DMS 273 treated with DMSO at 0.1 percent for 48 hours (cell line): ENCODE measurements around the gene CAPRIN2.
A peak's percentile ranks its signal among the peaks of the same experiment; 100 is the strongest.

Experiments
- DNase-seq: peaks from one replicate; lab custom pipeline; 2025; lab: John Stamatoyannopoulos, UW

CAPRIN2 gene

DNA sequence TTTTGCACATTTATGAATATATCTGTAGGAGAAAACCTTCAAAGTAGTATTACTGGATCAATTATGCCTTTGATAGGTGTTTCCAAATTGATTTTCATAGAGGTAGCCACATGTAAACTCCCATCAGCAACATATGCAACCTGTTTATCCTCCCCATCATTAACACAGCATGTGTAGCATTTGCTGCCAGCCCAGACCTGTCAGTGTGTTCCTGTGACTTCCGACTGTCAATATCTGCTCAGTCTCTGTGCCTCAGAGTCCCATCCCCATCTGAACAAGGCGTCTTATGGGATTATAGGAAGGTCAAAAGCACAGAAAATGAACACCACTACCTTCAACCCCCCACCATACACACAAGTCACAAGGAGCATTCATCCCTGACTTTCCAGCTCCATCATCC lies 9.5 kb upstream of the CAPRIN2 start:
- DNase-seq: no peak

DNA sequence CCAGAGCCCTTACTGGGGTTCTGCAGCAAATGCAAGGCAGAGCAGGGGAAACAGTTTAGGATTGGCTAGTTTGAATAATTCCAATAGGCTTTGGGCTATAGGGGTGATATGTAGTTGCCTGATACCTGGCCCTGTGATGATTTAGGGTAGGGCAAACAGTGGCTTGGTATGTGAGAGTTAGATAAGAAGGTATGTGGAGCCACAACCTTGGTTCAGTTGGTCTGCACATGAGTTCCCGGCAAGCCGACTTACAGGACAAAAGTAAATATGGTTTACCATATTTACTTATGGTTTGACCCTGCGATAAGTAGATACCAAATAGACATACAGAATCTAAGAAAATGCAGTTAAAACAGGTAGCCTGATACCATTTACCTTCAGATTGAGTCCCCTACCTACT lies 8.3 kb upstream of the CAPRIN2 start:
- no peak for DNase-seq

DNA sequence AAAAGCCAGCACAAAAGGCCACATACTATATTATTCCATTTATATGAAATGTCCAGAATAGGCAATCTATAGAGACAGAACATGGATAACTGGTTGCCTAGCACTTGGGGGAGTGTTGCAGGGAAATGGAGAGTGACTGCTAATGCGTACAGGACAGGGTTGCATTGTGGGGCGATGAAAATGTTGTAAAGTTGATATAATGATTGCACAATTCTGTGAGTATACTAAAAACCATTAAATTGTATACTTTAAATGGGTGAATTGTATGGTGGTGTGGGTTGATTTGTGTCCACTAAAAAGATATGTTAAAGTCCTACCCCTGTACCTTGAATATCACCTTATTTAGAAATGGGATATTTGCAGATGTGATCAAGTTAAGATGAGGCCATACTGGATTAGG lies 7.0 kb upstream of the CAPRIN2 start:
- DNase-seq: no peak

DNA sequence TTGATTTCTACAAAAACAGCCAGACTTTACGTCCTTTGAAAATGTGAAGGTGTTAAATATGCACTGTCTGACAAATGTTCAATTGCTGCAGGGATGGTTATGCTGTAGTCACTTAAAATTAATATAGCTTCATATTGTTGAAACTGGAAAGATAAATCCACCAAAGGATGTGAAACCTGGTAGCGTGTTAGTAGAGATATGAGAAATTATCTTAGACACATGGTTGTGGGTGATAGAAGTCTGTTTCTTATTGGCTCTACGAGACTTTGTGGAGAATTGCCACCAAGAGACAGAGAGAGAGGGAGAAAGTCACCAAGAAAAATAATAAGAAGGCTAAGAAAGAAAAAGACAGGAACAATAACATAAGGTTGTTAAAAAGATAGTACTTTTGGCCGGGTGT lies 2.6 kb upstream of the CAPRIN2 start:
- no peak for DNase-seq

DNA sequence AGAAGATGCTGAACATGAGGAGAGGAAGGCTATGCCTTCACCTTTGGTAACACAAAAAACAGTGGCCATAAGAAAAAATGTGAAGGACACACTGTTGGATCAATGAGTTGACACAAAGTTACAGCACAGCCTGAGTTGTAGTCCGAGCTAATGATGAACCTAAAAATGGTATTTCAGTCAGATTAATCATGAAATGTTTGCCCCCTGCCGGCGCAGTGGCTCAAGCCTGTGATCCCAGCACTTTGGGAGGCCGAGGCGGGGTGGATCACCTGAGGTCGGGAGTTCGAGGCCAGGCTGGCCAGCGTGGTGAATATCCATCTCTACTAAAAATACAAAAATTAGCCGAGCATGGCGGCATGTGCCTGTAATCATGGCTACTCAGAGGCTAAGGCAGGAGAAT lies 1.3 kb upstream of the CAPRIN2 start:
- DNase-seq: no peak

DNA sequence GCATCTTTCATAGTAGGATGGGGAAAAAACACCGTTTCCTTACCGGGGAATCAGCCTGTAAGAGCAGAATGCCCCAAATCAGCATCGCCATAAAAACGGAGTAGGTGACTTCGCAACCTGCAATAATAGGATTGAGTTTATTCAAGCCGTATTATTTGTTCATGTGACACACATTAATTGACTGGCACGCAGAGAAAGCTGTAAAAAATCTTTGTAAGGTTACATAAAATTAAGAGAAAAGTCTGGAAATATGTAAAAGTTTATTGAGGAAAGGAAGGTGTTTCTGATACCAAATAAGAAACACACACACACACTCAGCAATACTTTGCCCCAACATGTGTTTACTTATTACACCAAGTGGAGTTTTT lies 628 bp upstream of the CAPRIN2 start:
- DNase-seq: no peak

DNA sequence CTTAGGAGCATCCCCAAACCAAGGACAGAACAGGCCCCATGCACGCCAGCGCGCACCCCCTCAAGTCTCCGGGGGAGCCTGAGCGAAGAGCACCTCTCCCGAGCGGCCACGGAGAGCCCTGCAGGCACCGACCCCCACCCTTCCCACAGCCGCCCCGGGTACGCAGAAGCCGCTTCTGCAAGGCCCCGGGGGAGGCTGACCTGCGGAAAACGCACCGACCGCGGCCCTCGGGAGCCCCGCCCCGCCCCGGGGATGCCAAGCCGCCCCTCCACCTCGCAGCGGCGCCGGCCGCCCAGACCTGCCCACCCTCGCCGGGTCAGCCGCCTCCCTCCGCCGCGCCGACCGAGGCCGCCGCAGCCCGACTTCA lies 385 bp downstream of the CAPRIN2 start:
- DNase-seq: no peak

DNA sequence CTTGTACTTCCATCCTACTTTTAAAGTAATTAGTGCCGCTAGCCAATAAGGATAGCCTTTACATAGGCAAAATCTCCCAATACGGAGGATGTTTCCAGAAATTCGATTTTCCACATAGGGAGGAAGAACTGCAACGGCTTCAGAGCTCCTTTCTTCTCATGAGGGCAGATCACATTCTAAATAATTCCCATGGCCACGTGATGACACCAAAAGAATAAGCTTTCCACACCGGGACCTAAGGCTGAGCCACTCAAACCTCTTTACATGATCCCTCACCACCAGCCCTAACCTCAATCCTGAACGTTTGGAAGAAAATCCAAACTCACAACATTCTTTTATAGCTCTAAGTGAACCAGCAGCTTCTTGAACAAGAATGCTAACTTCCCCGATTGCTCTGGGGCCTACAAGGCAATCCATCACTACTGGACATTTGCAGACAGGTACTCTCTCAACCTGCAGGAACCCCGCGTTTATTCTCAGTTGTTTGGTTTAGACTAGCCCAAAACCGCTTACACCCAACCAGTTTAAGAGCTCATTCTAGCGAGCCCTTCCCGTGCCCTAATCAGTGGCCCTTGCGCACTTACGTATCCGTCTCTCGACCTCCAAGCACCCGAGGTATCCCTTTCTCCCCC lies 884 bp downstream of the CAPRIN2 start:
- DNase-seq: no peak

DNA sequence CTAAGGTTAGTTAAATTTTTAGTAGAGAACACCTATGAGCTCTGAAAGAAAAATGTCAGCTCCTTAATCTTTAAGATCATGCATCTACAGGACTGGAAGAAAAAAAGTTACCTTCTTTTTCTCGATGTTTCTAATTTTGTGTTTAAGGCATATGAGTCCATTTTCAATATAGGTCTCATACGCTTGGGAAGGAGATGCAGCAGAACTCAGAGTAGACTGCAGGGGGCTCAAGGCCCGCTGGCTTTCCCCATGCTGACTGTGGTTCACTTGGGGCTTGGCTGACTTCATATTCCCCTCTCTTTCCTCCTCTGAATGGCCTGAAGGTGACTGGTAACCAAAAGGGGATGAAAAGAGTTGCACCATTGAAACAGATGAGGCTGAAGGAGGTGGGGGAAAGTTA lies 1.5 kb downstream of the CAPRIN2 start:
- peak; percentile 1 for DNase-seq

DNA sequence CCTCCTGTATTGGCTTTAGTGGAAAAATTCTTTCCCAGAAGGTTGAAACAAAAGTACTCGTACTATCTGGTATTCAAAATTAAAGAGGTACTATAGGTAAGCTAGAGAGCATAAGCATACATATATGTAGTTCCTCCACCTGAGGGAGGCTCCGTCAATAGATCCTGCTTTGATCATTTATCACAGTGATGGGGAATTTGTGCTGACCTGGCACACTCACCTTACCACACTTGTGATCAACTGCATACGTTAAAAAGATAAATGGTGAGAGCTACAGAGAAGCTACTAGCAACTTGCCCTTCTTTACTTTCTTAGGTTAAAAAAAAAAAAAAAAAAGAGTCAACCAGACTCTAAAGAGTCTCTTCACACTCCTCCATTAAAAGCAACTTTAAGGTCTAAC lies 2.5 kb downstream of the CAPRIN2 start:
- DNase-seq: no peak

DNA sequence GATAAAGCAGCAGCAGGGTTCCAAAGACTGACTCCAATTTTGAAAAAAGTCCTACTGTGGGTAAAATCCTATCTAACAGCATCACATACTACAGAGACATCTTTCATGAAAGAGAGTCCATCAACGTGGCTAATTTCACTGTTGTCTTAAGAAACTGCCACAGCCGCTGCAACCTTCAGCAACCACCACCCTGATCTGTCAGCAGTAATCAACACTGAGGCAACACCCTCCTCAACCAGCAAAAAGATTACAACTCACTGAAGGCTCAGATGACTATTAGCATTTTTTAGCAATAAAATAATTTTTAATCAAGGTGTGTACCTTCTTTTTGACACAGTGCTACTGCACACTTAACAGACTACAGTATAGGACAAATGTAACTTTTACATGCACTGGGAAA lies 6.6 kb downstream of the CAPRIN2 start:
- DNase-seq: no peak

DNA sequence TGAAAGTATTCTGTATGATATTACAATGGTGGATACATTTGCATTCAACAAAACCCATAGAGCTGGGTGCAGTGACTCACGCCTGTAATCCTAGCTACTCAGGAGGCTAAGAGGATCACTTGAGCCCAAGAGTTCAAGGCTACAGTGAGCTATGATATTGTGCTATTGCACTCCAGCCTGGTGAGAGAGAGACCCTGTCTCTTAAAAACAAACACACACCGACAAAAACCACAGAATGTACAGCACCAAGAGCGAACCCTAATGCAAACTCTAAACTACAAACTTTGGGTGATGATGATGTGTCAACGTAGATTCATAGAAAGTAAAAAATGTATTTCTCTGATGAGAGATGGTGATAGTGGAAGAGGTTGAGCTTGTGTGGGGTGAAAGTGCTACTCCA lies 8.6 kb downstream of the CAPRIN2 start:
- no peak for DNase-seq

DNA sequence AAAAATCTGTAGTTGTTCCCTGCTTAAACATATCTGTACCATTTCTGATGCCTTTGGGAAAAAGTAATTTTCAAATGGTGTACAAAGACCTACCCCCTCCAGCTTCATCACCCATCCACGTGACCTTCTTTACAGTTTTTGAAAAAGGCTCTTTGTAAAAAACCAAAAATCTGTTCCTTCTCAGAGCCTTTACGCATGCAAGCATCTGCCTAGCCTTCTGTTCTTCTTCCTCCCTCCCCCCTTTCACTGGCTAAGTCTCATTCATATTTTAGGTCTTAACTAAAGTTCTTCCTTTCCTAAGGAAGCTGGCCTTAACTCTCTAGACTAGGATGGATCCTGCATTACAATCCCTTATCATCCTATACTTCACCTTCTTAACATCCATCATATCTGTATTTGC lies 10.4 kb downstream of the CAPRIN2 start:
- DNase-seq: no peak

DNA sequence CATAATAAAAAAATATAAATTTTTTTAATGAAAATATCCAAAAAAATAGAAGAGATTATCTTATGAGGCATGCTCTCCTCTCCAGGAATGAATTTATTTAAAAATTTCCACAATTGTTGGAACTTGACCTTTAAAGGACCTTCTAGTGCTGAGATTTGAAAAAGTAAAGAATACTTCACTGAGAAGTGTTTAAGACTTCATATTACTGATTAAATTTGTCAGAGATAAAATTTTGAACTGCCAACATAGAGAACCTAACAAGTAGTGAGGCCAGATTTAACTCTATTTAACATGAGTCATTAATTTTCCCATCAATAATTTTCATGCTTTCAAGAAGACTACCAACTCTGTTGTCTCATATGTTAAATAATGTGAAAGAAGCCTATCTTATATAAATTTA lies 14.5 kb downstream of the CAPRIN2 start:
- DNase-seq: no peak

DNA sequence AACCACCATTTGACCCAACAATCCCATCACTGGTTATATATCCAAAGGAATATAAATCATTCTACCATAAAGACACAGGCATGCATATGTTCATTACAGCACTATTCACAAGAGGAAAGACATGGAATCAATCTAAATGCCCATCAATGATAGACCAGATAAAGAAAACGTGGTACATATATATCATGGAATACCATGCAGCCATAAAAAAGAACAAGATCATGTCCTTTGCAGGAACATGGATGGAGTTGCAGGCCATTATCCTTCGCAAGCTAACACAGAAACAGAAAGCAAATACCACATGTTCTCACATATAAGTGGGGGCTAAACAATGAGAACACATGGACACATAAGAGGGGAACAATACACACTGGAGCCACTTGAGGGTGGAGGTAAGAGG lies 15.7 kb downstream of the CAPRIN2 start:
- no peak for DNase-seq

DNA sequence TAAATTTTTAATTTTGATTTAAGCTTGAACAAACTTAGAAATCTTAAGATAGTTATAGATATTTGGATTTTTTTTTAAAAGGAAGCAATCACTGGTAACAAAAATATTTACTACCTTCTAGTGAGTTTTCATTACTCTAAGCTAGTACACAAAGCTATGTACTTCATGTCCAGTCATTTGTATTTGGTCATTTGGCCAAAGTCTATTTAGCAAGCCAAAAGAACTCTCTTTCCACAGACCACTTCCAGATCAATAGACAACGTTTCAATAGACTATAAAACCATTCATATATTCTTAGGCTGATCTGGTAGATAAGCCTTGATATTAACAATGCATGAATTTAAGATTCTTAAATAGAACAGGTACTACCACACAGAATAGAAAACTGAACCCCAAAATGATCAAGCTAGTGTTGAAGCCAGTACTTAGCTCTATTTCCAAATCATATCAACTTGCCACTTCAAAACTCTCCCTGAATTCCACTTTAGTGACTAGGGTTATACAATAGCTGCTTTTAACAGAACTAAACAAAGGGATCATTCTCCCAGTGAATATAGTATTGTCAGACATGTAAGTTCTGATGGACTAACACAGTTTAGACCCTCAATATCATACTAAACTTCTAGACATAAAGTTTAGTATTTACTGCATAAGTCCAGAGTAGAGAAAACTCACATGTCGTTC lies 21.7 kb downstream of the CAPRIN2 start:
- no peak for DNase-seq

DNA sequence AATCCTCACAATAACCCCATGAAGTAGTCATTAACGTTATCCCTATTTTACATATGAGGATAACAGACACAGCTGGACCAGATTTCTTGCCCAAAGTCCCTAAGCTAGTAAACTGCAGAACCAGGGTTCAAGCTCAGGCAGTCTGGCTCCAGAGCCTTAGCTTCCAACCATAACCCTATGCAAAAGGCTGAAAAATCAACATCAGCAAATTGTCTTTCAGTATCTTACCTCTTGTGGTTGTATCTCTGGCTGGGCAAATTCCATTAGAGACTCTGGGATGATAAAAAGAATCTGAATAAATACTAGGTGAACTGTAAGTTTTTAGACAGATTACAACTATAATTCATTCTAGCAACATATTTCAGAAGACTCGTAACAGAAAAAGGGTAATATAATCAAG lies 24.7 kb downstream of the CAPRIN2 start:
- no peak for DNase-seq

DNA sequence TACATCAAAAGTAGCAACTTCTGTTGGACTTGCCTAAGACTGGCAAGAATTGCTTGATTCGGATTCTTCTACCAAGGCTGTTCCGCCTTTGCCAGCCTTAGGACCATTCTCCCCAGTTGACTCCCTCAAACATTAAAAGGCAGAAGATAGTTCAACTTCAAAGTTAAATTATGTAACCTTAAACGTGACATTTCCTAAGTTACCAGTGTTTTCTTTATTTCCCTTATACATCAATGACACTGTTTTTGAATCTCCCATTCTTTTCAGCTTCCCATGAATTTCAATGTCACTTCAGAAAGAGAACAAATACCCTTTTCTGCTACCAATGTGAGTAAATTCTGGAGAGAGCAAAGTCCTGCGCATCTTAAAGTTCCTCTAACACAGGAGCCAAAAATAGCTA lies 25.2 kb downstream of the CAPRIN2 start:
- DNase-seq: no peak

DNA sequence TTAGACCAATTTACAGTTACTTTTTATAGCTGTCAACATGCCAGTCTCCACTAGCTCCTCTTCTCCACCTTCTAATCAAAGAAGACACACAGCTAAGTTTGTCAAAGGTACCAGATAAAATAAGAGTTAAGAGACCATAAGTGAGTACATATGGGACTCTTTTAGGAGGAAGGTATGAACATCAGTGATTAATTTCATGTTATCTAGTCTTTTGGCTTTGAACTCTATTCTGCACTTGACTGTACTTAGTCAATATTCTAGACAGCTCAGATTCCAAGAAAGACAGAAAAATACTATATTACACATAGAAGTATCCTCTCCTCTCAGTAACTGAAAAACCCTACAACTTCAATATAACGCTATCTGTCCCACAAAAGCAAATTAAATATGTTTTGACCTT lies 28.1 kb downstream of the CAPRIN2 start:
- no peak for DNase-seq

DNA sequence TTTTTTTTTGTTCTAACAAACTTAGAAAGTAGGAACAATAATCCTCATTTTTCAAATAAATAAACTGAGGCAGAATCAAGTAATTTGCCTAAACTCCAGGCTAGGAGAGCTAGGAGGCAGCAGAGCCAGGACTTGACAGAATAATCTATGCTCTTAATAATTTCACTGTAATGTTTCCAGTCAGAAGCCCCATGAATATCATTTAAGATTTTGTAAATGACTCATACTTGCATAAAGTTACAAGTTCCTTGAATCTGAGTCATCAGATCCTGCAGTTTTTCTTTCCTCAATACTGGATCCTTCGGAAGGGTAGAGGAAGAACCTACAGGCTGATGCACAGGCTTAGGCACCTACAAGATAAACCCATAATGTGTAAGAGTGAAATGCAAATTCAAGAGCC lies 29.0 kb downstream of the CAPRIN2 start:
- no peak for DNase-seq

DNA sequence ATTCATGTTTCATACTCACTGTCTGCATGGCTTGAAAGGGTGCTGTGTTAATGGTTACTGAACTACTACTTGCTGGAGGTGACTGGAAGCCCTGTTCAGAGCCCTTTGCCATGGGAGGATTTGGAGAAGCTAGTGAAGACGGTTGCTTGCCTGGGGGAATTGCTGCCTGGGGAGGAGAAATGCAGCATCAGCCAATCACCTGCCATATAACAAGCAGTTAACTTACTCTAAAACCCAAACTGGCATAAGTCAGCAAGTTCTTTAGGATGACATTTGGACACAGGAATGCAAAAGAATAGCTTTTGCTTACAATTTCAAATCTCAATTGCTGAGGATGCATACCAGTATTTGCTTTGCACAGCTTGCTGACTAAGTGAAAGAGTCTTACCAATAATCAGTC lies 35.7 kb downstream of the CAPRIN2 start:
- no peak for DNase-seq

DNA sequence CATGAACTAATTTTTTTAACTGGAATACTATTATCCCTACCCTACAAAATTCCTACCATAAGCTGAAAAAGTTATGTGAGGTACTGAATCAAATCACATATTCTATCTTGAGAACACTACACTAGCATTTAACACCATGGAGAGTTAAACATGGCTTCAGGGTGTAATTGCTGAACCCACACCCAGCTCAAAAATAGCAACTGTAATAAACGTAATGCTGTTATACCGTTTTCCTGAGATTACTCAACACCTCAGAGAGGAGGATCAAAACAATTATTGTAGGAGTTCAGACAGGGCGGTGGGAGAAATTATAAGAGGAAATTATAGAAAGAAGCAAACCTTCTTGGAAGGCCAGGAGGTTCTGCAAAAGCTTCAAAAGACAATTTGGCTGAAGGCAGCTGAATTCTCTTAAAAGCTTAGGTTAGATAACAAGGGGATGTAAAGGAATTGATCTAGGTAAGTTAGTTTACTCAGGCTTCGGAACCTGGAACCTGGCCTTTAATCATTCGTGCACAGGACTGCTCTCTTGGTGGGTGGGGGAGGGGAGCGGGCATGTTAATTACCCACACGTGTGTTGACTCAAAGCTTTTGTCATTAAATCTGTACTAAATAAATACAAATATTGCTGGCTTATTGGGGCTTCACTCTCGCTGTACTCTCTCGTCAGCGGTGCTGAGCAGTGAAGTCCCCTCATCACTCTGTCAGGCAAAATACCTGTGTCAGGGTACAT lies 47.0 kb downstream of the CAPRIN2 start:
- no peak for DNase-seq

DNA sequence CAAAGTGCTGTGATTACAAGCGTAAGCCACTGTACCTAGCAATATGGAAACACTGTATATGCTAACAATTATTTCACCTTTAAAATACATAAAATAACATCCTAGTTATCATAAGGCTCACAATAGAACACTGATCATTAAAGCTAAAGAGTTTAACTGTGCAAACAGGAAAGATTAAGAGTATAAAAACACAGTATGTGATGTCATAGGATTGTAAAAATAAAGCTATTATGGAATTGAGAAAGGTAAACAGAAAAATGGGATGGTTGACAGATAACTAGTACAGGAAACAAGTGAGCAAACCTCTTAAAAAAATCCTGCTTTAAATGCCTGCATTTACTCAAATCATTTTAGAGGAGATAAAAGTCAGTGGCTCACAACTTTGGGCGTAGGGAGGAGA lies 48.3 kb downstream of the CAPRIN2 start:
- DNase-seq: no peak

DNA sequence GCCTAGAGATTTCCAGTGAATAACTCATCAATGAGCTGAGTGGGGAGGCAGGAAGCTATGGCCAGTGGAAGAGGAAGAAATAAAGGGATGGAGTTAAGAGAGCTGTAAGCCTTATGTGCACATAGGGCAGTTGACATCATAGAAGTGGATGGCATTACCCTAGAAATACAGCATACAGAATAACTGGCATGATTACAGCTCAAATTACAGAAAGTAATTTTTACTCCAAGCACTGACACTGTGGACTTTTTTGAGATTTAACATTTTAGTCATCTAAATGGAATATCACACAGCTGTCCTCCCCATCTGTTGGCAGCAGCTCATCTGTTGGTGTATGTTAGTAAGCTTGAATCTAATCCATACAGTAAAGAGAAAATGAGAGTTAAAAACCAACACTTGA lies 53.7 kb downstream of the CAPRIN2 start:
- DNase-seq: peak; percentile 5
